GM21515 (cell line): ENCODE results near the gene BCHE.

ENCODE experiments used
- ATAC-seq: cut with Tn5 transposase; IDR thresholded peaks from one replicate; pipeline ENCODE4 v1.9.1; 2021; ENCODE audit not compliant: unreplicated experiment

BCHE gene

DNA sequence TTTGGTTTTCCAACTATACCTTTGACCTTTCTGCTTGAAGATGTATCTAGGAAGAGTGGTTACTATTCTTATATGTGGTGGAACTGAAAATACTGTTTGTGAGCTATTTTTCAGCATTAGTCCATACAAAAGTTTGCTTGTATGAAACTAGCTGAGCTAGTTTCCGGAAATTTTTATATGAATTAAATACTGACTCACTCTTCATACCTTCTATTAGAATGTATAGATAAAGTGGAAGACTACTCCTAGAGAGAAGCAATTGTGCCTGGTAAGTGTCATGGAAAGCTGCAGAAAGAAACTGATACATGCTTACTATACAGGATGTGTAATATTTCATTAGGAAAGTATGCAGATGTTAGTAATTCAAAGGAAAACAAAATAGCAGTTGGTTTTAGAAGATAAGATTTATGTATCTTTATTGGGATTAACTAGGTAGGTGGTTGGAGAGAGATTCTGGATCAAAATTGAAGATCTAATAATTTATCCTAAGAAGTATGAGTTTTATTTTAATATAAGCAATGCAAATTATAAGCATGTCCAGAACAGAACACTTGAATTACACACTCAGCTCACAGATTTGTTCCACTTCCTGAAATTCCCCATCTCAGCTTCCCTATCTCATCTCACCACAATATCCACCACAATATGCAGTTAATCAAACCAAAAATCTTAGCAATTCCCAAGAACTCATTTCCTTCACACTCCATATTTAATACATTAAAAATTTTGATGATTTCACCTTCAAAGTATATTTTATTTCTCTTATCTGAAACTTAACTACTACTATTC is 82.8 kb downstream of the BCHE start:
- no peak for ATAC-seq

DNA sequence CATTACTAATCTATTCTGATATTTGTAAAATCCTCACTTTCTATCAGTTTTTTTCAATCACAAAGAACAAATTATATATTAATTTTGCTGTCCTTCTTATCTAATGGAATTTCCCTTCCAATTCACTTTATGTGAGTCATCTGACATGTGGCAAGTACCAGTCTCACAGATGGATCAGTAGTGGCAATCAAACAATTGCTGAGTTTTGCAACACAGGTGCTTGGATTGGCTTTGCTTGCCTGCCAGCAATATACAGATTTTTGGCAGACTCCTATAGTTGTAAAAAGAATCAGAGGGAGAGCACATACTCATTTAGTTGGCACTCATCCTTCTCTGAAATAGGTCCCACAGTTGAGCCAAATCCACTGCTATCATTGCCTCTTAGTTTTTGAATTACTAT is 83.7 kb downstream of the BCHE start:
- ATAC-seq, result no peak

DNA sequence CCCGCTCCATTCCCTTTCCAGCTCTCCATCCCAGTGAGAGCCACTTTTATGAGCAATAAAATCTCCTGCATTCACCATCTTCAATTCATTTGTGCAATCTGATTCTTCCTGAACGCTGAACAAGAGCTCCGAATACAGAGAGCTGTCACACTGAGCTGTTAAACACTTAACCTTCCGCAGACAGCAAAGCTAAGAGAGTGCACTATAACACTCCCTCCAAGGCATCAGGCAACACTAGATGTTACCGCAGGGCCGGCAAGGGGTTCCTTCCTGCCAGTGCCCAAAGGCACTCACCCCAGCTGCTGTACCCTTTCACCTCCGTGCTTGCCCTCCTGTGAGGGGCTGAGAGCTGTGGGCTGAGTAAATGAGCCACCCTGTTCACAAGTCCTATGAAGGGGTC is 85.6 kb downstream of the BCHE start:
- ATAC-seq, result no peak

DNA sequence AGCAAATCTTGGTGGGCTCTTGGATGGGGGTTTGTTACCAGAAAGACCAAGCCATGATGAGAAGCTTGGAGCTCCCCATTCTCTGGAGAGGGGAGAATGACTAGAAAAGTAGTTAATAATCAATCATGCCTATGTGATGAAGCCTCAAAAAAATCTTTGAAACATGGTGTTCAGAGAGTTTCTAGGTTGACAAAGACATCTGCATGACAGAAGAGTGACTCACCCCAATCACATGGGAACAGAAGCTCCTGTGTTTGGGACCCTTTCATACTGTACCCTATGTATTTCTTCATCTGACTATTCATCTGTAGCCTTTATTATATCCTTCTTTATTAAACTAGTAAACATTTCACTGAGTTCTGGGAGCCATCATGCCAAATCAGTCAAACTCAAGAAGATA is 87.4 kb downstream of the BCHE start:
- no peak for ATAC-seq

DNA sequence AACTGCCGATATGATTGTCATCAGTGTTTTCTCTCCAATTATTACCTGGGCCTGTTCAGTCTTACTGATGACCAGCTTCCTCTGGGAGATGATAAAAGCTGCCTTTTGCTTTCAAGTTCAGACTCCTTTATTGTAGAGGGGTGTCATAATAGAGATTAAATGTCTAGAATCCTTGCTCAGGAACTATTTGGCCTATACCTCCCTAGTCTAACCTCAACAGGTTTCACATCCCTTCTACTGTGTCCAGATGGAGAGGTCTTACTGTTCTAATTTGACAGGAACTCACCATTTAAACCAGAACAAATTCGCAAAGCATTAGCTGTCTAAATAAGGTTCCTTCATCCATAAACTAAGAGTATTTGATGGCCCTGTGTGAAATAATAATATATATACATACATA is 88.0 kb downstream of the BCHE start:
- no peak for ATAC-seq

DNA sequence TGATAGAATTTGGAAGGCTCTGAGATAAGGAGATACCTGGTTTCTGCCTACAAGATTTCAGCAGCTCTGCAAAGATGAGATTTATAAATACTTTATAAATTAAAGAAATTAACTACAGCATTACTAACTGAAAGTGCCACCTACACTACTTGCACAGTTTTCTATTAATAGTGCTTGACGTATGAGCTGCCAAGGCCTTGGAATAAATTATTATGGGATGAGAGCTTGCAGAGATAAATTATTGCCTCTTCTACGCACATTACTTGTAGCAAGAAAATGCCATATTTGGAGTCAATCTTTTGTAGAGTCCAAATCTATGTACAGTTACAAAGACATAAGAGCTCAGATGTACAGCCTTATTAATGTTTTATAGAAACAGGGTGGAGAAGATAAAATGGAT is 89.1 kb downstream of the BCHE start:
- ATAC-seq, result no peak

DNA sequence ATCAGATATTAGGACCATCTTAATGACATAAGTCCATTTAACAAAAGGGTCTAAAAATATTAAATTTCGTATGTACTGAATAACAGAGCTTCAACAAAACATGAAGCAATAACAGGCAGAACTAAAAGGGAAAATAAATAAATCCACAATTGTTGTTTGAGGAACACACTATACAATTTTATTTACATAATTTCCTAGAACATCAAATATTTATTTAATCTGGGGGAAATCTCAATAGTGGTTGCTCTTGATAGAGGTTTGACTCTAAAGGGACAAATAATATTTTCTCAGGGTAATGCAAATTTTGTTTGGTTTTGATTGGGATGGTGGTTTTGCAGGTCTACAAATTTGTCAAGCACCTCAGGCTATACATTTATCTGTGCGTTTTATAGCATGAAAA is 90.3 kb downstream of the BCHE start:
- ATAC-seq, result no peak

DNA sequence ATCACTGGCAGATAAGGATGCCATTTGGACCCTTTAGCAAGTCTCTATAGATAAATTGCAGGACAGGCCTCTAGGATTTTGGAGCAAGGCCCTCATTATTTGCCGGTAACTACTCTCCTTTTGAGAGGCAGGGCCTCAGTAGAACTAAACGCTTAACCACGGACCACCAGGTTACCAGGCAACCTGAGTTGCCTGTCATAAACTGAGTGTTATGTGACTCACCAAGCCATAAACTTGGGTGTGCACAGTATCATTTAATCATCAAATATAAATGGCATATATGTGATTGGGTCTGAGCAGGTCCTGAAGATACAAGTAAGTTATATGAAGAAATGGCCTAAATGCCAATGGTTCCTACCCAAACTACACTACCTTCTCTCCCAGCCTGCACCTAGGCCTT is 93.2 kb downstream of the BCHE start:
- no peak for ATAC-seq

DNA sequence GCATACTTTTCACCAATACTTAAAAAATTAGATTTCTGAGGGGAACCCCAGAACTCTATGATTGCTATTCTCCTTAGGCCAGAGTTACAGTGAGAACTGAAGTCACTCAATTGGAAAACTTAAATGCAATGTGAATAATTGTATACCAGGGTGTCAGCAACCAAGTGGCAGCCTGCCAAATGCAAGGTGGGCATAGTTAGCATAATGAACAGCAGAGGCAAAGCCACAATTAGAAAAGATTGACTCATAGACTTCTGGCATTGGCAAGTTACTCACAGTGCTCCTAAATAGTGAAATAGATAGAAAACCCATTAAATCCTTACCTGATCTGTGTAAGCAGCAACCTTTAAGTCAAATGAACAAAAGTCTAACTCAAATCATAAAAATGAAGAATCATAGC is 94.9 kb downstream of the BCHE start:
- no peak for ATAC-seq

DNA sequence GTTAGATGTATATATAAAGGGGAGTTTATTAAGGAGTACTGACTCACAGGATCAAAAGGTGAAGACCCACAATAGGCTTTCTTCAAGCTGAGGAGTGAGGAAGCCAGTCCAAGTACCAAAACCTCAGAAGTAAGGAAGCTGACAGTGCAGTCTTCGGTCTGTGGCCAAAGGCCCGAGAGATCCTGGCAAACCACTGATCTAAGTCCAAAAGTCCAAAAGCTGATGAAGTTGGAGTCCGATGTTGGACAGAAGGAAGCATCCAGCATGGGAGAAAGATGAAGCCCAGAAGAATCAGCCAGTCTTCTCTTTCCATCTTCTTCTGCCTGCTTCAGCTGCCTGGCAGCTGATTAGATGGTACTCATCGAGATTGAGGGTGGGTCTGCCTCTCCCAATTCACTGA is 107.5 kb downstream of the BCHE start:
- no peak for ATAC-seq

DNA sequence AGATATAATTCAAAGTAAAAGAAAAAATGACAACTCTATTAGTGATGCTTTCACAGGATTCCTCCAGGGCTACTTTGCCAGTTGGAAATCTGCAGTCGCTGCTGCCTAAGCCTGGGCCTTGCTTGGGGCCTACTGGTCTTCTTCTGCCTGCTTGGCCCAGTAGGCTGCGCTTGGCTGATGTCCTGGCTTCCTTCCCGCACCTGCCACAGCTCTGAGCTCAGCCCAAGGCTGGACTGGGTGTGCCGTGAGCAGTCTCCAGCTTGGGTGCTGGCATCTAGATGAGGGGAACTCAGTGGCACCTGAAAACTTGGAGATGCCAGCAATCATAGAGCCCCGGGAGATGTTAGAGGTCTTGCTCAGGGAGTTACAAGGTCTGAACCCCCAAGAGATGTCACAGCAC is 108.3 kb downstream of the BCHE start:
- ATAC-seq, result no peak

DNA sequence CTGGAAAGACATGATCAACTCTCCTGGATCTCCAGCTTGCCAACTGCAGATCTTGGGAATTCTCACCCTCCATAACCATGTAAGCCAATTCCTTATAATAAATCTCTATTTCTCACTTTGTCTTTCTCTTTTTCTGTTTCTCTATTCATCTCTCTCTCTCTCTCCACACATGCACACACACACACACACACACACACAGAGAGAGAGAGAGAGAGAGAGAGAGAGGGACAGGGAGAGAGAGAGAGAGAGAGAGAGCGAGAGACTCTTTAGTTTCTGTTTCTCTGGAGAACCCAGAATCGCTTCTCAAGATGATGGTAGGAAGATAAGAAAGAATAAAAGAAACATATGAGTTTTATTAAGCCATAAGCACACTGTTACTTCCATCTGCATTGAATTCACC is 111.9 kb downstream of the BCHE start:
- no peak for ATAC-seq
